Activated CD4-positive, alpha-beta T cell treated with anti-CD3 and anti-CD28 coated beads for 24 hours (primary cell): ENCODE data around the gene P2RY8.
A peak's percentile ranks its signal among the peaks of the same experiment; 100 is the strongest.
"Not testable (repeated sequence)": the region's sequence is repeated elsewhere in the genome, so short reads cannot be mapped to it uniquely, and the experiment has no call there.

Experiments used
- DNase-seq, 2 donors: peaks; one replicate each; pipeline ENCODE4 v3.0.0-alpha.2; 2020; ENCODE audit warnings: low read depth in 2 of 2

The P2RY8 gene, protein sequence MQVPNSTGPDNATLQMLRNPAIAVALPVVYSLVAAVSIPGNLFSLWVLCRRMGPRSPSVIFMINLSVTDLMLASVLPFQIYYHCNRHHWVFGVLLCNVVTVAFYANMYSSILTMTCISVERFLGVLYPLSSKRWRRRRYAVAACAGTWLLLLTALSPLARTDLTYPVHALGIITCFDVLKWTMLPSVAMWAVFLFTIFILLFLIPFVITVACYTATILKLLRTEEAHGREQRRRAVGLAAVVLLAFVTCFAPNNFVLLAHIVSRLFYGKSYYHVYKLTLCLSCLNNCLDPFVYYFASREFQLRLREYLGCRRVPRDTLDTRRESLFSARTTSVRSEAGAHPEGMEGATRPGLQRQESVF

DNA sequence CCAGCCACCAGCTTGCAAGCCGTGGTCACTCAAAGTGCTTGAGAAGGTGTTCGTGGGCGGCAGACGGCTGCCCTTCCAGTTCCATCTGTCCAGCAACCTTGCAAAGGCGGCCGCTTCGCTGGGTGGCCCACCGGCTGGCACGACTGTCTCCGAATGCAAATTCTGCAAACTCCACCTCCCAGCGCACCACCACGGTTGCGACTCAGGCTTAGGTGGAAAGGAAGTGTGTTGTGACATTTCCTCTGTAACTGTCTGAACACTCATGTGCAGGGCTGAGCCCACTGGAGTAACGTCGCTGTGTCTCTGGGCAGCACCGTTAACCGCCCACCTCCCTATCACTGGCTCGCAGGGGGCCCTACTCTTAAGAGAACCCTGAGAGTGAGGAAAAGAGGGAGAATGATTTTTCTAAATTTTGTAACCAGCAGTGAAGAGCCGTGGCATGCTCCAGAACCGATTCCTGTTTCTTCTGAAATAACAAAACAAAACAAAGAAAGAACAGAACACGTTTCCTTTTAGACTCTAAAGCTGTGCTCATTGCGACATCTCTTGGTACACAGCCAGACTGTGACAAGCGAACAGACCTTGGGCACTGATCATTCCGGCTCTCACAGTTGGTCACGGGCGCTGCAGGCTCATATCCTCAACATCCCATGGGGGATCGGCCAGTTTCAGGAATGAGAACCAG is at the start of gene P2RY8:
TSS of gene P2RY8 (minus strand) at position 155 of the 685 bp plus-strand sequence. CDS start 70,627 bp downstream, outside the sequence.
- DNase-seq = peak; percentile 55 to 62

DNA sequence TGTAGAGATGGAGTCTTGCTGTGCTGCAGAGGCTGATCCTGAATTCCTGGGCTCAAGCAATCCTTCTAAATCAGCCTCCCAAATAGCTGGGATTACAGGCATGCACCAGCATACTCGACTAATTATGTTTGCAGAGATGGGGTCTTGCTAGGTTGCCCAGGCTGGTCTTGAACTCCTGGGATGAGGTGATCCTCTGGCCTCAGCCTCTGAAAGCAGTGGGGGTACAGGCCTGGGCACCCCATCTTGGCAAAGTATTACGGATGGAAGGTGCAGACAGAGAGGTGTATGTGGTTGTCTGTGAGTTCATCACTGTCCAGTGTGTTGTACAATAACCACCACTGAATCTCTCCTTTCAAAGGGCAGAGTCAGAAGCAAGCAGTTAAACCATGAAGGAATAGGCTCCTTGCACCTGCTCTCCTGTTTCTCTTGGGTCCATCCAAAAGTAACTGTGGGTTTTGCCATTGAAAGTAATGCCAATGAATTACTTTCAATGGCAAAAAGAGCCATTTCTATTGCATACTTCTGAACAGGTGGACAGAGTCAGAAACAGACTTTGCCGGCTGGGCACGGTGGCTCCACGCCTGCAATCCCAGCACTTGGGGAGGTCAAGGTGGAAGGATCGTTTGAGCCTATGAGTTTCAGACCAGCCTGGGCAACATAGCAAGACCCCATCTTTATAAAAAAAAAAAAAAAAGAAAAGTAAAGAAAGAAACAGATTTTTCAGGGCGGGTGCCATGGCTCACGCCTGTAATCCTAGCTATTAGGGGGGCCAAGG is 47.4 kb upstream of the P2RY8 start:
- no peak for DNase-seq

DNA sequence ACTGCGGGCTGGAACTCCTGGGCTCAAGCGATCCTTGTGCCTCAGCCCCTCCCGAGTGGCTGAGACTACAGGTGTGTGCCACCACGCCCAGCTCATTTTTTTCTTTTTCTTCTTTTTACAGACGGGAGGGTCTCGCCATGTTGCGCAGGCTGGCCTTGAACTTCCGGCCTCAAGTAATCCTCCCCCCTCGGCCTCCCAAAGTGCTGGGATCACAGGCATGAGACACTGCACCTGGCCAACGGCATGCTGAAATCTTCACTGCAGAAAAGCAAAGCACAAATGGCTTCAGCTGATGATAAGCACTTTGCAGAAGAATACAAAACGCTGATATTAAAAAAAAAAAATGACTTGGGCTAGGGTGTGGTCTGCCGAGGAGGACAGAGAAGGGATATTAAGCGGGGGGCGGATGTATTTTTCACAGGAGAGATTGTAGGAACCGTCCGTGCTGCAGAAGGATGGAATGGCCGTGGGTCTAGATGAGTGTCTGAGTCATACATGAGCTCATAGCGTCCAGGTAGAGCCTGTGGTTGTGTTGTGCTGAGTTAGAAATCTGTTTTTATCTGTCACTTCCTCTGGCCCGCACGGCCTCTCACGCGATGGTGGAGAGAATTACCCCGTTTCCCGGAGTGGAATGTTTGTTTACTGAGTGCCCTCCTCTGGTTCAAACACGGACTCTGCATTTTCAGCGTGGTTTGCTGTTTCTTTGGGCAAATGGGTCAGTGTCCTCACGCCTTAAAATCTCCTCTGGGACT is 45.9 kb upstream of the P2RY8 start:
- peak in 1 of 2 donors; percentile 30 for DNase-seq

DNA sequence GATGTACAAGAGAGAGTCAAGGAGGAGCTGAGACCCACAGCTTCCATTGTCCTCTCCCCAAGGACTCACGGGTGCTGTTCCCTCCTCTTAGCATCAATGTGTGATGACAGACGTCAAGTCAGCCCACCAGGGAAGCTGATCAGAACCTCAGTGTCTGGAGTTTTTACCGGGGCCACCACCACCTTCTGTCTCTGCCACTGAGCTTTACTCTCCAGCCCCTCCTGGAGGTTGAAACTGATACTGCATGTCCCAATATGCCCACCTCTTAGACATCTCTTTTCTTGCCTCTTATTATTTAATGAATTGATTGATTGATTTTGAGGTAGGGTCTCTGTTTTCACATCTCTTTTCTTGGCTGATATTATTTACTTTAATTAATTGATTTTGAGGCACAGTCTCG is 44.1 kb upstream of the P2RY8 start:
- peak; percentile 71 to 74 for DNase-seq

DNA sequence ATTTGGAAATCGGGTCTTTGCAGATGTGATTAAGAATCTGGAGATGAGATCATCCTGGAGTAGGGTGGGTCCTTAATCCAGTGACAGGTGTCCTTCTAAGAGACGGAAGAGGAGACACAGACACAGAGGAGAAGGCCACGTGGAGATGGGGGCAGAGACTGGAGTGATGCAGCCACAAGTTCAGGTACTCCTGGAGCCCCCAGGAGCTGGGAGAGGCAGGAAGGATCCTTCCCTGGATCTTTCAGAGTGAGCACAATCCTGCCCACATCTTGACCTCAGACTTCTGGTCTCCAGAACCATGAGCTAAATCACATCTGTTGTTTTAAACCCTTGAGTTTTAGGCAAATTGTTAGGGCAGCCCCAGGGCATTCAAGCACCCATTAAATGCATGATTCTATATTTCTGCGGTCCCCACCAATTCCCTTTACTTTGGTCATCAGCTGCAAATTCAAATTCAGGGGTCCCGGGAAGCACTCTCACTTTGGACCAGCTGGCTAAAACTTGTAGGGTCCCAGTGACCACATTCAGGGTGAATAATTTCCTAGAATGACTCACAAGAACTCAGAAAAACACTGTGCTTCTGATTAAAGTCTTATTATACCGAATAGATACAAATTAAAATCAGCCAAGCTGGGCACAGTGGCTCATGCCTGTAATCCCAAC is 41.7 kb upstream of the P2RY8 start:
- DNase-seq = no peak

DNA sequence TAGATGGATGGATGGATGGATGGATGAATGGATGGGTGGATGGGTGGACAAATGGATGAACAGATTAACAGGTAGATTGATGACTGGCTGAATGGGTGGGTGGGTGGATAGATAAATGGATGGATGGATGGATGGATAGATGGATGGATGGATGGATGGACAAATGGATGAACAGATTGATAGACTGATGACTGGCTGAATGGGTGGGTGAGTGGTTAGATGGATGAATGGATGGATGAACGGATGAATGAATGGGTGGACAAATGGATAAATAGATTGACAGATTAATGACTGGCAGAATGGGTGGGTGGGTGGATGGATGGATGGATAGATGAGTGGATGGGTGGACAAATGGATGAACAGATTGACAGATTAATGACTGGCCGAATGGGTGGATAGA is 40.9 kb upstream of the P2RY8 start:
- no peak for DNase-seq

DNA sequence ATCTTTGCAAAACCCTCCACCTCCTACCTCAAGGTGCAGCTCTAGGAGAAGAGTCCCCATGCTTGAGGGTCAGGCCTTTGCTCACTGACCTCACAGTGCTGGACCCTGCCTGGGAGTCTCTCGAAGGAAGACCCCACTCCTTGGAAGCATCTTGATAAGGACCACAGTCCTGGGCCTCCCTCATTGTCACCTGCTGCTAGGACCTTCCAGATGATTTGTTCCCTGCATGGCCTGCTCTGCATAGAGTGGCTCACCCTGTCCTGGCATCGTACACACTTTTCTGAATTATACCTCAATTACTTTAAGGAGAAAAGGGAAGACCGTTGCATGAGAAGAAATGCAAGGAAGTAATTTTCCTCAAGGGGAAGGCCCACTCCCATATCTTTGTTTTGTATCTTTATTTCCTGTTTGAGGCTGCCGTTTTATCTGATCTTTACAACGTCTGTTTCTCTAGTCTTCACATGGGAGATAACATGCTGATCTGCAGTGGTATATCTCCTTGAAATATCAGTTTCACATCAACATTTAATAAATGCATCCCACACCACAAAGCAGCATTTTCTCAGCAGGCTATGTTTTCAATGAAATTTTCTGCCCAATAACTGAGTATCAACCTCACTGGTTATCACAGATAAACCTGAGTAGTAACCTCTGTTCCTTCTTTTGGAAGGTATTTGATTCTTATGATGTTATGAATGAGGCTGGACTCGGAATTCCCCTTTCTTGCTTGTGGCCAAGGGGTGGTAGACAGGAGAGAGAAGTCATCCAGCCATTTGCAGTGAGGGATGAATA is 39.4 kb upstream of the P2RY8 start:
- DNase-seq = no peak

DNA sequence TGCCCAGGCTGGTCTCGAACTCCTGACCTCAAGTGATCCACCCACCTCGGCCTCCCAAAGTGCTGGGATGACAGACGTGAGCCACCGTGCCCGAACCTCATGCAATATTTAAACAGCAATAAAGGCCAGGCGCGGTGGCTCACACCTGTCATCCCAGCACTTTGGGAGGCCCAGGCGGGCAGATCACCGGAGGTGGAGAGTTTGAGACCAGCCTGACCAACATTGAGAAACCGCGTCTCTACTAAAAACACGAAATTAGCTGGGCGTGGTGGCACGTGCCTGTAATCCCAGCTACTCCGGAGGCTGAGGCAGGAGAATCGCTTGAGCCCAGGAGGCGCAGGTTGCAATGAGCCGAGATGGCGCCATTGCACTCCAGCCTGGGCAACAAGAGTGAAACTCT is 37.2 kb upstream of the P2RY8 start:
- not testable (repeated sequence) for DNase-seq

DNA sequence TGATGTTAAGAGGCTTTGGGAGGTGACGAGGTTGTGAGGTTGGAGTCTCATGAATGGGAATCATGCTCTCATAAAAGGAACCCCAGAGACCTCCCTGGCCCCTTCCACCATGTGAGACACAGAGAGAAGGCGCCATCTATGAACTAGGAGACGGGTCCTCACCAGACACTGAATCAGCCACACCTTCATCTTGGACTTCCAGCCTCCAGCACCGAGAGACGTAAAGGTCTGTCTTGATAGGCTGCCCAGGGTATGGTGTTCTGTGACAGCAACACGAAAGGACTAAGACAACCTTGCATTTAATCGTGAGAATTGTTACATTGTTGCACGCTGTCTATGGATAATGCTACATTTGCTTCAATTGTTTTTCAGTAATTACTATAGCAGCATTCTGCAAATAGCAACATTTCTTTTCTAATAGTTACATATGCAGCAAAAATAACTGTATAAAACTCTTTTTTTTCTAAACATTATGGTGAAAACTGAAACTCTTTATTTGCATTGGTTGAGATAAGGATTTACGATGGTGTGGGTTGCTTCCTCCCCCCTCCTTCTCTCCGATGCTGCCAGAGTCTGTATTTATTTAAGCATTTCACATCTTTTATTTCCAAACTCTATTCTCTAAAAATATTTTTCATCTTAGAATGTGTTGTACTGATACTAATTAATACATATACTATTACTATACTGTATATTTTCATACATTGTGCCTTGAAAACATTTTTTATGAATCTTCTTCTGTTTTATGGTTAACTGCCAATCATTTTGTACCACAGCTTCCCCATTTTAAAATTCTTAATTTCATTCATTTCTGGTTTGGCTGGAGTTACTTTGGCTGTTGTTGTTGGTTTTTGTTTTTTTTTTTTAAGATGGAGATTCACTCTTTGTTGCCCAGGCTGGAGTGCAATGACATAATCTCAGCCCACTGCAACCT is 28.0 kb upstream of the P2RY8 start:
- no peak for DNase-seq

DNA sequence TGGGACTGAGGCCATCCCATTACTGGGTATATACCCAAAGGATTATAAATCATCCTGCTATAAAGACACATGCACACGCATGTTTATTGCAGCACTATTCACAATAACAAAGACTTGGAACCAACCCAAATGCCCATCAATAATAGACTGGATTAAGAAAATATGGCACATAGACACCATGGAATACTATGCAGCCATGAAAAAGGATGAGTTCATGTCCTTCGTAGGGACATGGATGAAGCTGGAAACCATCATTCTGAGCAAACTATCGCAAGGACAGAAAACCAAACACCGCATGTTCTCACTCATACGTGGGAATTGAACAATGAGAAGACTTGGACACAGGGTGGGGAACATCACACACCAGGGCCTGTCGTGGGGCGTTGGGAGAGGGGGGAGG is 27.1 kb upstream of the P2RY8 start:
- not testable (repeated sequence) for DNase-seq

DNA sequence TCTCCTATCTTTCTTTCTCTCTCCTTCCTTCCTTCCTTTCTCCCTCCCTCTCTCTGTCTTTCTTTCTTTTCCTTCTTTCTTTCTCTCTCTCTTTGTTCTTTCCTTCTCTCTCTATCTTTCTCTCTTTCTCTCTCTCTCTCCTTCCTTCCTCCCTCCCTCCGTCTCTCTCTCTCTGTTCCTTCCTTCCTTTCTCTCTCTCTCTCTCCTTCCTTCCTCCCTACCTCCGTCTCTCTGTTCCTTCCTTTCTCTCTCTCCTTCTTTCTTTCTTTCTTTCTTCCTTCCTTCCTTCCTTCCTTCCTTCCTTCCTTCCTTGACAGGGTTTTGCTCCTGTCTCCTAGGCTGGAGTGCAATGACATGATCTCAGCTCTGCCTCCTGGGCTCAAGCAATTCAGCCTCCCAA is 24.2 kb upstream of the P2RY8 start:
- DNase-seq = no peak

DNA sequence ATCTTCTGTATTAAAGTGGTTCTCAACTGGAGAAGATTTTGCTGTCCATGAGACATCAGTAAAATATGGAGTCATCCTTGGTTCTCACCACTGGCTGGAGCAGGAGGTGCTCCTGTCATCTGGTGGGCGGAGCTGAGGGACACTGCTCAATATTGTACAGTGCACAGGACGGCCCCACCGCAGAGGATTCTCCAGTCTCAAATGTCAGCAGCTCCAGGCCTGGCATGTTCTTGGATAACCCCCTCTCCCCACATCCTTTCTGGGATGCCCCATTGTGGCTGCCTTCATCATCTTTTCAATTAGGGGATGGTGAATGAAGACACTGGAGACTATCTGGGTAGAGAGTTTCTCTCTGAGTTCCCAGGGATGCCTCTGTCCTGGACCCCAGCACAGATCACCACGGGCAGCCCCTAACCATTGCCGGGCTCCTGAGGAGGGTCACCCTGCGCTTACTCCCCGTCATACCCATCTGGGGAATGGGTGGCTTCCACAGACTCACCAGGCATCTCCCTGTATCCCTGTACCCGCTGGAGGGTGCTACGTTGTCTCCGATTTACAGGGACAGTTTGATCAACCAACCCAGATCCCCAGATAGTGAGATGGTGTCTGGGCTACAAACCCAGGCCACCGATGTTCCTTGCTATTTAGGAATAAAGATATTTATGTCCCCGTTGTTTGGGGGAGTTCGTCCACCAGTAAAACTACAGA is 21.9 kb upstream of the P2RY8 start:
- no peak for DNase-seq

DNA sequence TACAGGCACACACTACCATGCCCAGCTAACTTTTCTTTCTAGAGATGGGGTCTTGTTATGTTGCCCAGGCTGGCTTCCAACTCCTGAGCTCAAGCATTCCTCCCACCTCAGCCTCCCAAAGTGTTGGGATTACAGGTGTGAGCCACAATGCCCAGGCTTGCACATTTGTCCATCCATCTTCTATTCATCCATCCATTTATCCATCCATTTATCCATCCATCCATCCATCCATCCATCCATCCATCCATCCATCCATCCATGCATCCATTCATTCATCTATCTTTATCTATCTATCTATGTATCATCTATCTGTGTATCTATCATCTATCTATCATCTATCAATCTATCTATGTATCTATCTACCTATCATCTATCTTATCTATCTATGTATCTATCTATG is 20.5 kb upstream of the P2RY8 start:
- DNase-seq = not testable (repeated sequence)

DNA sequence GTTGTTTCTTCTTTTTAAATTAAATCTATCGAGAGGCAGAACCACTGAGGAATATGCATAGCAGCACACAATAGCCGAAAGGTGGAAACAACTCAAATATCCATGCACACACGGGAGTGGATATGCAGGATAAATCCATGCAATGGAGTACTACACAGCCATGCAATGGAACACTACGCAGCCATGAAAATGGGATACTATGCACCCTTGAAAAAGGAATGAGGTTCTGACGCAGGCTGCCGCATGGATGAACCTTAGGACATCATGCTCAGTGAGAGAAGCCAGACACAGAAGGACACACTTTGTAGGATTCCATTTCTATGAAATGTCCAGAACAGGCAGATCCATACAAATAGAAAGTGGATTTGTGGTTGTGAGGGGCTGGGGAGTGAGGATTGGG is 18.4 kb upstream of the P2RY8 start:
- DNase-seq = no peak

DNA sequence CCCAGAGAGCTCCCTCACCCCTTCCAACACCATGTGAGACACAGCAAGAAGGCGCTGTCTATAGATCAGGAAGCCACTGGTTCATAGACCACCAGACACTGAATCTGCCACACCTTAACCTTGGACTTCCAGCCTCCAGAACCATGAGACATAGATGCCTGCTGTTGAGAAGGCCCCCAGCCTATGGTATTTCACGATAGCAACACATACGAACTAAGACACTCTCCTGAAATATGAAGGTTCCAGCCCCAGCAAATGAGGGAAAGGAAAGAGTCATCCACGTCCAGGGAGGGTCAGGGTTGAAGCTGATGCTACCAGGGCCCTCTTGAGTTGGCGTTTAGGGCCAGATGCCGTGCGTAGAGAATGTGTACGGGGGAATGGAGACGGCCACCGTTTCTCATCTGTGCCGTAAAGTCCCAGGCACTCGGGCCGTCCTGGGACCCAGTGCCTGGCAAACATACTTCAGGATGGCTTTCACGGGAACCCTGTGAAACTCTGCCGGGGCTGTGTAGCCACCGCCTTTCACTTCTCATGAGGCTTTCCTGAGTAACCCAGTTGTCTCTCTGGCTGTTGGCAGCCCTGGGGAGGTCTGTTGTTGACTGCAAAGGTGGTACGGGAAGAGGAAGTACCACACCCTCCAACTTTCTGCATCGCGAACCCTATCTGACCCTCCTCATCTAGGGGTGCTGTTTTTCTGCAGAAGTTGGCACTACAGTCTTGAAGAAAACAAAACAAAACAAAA is 17.7 kb upstream of the P2RY8 start:
- no peak for DNase-seq

DNA sequence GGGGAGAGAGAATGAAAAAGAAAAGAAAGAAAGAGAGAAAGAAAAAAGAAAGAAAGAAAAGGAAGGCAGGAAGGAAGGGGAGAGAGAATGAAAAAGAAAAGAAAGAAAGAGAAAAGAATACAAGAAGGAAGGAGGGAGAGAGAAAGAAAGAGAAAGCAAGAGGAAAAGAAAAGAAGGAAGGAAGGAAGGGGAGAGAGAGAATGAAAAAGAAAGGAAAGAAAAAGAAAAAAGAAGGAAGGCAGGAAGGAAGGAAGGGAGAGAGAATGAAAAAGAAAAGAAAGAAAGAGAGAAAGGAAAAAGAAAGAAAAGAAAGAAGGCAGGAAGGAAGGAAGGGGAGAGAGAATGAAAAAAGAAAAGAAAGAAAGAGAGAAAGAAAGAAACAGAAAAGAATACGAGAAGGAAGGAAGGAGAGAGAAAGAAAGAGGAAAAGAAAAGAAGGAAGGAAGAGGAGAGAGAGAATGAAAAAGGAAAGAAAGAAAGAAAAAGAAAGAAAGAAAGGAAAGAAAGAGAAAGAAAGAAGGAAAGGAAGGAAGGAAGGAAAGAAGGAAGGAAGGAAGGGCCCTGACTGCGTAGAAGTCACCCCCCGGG is 15.1 kb upstream of the P2RY8 start:
- DNase-seq = no peak

DNA sequence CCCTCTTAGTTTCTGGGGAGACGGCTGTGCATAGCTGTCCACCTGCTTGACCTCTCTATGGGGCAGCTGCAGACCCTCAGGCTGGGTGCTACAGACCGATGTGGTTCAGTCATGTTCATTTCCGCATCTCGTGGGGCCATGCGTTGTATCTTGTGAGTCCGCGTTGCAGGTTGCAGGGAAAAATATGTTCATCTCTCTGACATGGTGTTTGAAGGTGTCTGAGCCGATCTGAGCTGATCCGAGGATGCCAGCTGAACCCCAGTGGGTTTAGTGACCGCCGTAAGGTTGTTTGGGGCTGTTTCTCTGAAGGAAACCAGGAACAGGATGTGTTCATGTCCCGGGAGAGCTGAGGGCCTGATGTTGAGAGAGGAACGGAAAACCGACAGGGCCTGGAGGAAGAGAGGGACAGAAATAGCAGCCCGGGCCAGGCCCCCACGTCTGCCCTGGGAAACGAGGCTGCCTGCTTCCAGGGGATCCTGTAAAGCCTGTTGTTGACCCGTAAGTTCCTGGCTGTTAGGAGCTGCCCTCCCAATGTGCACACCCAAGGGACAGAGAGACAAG is 9.8 kb upstream of the P2RY8 start:
- no peak for DNase-seq
